Mononuclear cell (primary cell): ENCODE results near the gene CPNE5. TPM values are rescaled to one million over a fixed set of nuclear protein-coding genes. Genes with fewer than 3 reads are reported as not detected.
A peak's percentile ranks its signal among the peaks of the same experiment; 100 is the strongest.

ENCODE experiments used
- H3K27me3 ChIP-seq: 2 replicates; pipeline ENCODE4 v1.6.0; 2011; ENCODE audit warnings: low read length, control low read depth; ENCODE audit not compliant: insufficient read depth
- H3K4me1 ChIP-seq: 2 replicates; pipeline ENCODE4 v1.5.1; 2011; ENCODE audit warnings: mild to moderate bottlenecking, low read length, control low read depth; ENCODE audit not compliant: insufficient read depth
- H3K4me3 ChIP-seq: 2 replicates; pipeline ENCODE4 v1.5.1; 2011; ENCODE audit warnings: mild to moderate bottlenecking, low read length, moderate library complexity
- H3K9me3 ChIP-seq: 2 replicates; pipeline ENCODE4 v1.5.1; 2011; ENCODE audit warnings: low read depth, mild to moderate bottlenecking, control low read depth, low read length
- total RNA-seq: library from RNA; depleted of rRNA; stranded (reverse); fragments of >200 nt; gene quantifications from one replicate; pipeline ENCODE4 v1.2.3, GENCODE V29; 2012

CPNE5 gene
- total RNA-seq, 1 donor: 6.9 TPM

DNA sequence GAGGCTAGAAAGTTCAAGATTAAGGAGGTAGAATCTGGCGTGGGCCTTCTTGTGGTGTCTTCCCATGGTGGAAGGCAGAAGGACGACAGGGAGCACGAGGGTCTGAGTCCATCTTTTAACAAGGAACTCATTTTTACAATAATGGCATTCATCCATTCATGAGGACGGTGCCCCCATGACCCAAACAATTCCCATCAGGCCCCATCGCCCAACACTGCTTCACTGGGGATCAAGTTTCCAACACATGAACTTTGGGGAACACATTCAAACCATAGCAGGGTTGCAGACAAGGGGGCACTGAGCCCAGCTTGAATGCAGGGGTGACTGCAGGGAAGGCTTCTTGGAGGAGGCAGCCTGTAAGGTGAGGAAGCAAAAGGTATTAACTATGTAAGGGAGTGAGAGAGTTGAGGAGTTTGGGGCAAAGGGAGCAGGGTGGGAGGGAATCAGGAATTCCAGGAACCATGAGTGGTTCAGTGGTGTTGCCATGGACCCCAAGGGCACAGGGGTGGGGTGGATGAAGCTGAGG lies 136.1 kb downstream of the CPNE5 start:
- H3K27me3 ChIP-seq: no peaks in the 10 kb centered on the region
- peaks cover 43% of the 10 kb centered on the region for H3K4me1 ChIP-seq
- H3K4me3 ChIP-seq: no peak overlapping the region
- no peaks in the 10 kb centered on the region for H3K9me3 ChIP-seq

DNA sequence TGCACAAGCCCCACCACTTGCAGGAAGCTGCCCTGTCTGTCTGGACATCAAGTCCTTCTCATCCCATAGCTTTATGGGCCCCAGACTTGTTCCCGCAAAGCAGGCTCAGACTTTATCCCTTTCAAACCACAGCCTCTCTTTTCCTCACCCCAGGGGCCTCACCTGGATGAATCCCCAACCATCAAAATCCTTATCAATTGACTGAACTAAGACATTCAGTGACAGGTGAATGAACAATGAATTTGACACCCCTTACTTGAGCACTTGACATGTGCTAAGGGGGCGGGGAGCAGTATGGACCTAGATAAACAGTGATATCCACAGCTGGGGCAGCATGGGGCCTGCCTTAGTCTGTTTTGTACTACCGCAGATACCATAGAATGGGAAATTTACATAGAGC lies 136.6 kb downstream of the CPNE5 start:
- Histone ChIP-seq H3K4me1 (peaks cover 48% of the 10 kb centered on the region), H3K4me3 (no peak overlapping the region), H3K27me3 (no peaks in the 10 kb centered on the region), H3K9me3 (no peaks in the 10 kb centered on the region)

DNA sequence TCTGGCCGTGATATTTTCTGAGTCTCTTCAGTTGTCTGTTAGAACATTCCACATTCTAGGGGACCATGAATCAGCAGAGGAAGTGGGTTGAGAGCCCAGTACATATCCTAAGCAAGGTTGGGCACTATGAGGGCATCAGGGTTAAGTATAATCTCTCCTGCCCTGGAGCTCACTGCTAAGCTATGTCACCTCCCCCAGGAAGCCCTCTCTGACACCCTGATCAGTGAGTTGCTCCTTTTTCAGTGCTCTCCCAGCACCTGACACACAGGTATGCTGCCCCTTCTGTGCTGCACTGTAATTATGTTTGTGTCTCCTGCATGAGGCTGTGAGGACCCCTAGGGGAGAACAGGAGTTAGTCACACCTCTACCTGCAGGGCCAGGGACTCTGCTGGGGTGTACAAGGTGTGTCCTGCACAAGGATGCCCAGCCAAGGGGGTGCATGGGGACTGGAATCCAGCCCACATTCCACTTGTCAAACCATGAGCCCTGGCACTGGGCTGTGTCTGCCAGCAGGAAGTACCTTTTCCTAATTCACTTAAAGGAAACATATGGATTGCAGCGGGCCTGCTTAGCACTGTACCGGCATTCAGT lies 137.7 kb downstream of the CPNE5 start:
- no peak overlapping the region for H3K4me3 ChIP-seq
- peaks cover 59% of the 10 kb centered on the region for H3K4me1 ChIP-seq
- H3K27me3 ChIP-seq: no peaks in the 10 kb centered on the region
- no peaks in the 10 kb centered on the region for H3K9me3 ChIP-seq

DNA sequence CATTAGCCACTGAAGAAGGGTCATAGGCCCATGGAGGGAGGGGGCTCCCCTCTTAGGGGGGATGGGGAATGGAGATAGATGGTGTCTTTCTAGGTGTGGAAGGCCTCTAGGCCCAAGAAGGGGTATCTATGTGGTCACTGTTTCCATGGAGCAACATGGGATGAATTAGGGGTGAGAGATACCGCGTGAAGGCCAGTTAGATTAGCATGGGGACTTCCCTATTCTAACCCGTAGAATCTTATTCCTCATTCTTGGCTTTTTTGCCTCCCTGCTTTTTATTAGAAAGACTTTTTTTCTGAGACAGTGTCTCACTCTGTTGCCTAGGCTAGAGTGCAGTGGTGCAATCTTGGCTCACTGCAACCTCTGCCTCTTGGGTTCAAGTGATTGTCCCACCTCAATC lies 138.4 kb downstream of the CPNE5 start:
- no peak overlapping the region for H3K4me3 ChIP-seq
- no peaks in the 10 kb centered on the region for H3K9me3 ChIP-seq
- no peaks in the 10 kb centered on the region for H3K27me3 ChIP-seq
- H3K4me1 ChIP-seq: peaks cover 62% of the 10 kb centered on the region

DNA sequence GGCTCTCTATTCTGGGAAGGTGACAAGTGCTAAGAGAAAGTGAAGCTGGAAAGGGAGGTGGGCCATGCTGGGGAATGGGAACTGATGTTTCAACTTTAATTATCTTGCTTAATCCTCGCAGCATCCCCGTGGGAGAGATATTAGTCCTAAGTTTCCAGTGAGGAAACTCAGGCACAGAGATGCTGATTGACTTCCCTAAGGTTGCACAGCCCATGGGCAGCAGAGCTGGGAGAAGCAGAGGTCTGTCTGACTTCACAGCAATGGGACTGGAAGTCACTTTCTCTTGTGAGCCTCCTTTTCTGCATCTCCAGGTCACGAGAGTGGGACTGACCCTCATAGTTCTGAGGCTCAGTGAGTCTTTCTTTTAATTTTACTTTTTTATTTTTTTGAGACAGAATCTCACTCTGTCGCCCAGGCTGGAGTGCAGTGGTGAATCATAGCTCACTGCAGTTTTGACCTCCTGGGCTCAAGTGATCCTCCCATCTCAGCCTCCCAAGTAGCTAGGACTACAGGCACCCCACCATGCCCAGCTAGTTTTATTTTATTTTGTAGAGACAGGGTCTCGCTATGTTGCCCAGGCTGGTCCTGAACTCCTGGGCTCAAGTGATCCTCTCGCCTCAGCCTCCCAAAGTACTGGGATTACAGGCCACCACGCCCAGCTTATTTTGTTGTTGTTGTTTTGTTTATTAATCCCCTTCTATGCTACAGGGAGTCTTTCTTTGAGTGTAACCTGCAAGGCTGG lies 139.0 kb downstream of the CPNE5 start:
- no peak overlapping the region for H3K4me3 ChIP-seq
- H3K27me3 ChIP-seq: no peaks in the 10 kb centered on the region
- H3K4me1 ChIP-seq: peaks cover 62% of the 10 kb centered on the region
- no peaks in the 10 kb centered on the region for H3K9me3 ChIP-seq

DNA sequence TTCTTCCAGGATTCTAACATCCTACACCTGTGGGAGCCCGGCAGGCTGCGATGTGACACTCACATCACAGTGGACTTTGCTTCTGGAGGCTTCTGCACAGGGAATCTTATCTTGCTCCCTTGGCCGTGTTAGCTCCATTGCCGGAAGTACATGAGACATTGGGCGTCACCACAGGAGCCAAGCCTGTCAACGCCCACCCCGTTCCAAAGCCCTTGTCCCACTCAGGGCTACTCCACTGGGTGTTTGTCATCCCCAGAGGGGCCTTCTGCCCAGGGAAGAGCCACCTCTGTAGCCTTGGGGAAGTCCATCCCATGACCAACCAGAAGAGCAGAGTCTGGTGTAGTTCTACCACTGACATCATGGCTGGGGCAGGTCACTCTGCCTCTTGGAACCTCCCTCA lies 139.9 kb downstream of the CPNE5 start:
- H3K4me3 ChIP-seq: no peak overlapping the region
- peaks cover 62% of the 10 kb centered on the region for H3K4me1 ChIP-seq
- H3K27me3 ChIP-seq: no peaks in the 10 kb centered on the region
- H3K9me3 ChIP-seq: no peaks in the 10 kb centered on the region

DNA sequence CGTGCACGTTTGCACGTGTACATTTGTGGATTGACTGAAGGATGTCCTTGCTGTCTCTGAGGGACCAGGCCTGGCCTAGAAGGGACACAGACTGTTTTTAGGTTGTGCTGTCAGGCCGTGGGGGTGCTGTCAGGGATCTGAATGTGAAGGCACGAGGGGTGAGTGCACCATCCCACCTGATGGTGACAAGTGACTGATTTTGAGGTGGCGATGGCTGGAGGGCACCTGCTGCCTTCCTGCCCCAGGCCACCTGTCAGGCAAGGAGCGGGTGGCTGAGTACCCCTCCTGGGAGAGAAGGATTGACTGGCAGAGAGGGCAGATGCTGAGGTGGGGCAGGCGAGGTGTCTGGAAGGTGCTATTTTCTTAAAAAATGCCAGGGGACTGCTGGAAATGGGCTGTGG lies 140.4 kb downstream of the CPNE5 start:
- H3K27me3 ChIP-seq: no peaks in the 10 kb centered on the region
- H3K4me1 ChIP-seq: peaks cover 62% of the 10 kb centered on the region
- no peaks in the 10 kb centered on the region for H3K9me3 ChIP-seq
- H3K4me3 ChIP-seq: no peak overlapping the region

DNA sequence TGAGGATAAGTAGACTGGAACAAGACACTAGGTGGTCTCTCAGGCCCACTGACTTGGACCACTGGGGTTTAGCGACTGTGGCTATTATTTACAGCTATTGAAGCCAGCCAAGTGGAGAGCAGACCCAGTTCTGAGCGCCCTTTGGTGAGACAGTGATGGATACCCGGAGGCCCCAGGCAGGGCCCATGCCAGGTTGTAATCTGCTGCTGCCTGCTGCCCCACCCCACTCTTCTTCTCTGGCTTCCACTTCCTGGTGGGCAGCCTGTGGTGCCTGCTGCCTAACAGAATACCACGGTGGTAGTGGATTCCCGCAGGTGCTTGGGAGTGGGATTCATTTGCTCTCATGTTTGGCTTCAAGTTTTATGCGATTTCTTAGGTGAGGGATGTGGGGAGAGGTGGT lies 141.0 kb downstream of the CPNE5 start:
- Histone ChIP-seq H3K27me3 (no peaks in the 10 kb centered on the region), H3K9me3 (no peaks in the 10 kb centered on the region), H3K4me1 (peaks cover 65% of the 10 kb centered on the region), H3K4me3 (peak overlapping the region; percentile 24)

DNA sequence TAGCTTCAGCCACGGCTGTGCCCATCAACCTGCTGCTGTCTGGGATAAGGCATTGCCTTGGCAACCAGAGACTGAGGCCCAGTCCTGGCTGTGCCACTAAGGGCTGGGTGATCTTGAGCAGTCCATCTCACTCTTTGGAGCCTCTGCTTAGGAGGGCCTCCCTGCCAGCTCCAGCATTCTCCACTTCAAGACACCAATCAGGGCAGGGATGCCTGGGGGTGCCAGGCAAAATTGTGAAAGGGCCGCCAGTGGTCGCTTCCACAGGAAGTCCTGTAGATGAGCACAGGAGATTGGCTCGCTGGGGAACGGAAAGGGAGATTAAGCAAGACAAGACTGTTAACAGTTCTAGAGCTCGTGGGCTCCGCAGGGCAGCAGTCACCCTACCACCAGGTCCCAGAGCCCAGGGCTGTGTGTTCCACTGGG lies 141.8 kb downstream of the CPNE5 start, which contains the start of gene RAB44:
RAB44 (plus strand) TSS at position 346 of the 423 bp plus-strand sequence. CDS start 6,410 bp downstream, outside the sequence.
- no peaks in the 10 kb centered on the region for H3K27me3 ChIP-seq
- no peaks in the 10 kb centered on the region for H3K9me3 ChIP-seq
- peak within 1 kb of the TSS; percentile 24 for H3K4me3 ChIP-seq
- H3K4me1 ChIP-seq: peaks cover 72% of the 10 kb centered on the region

DNA sequence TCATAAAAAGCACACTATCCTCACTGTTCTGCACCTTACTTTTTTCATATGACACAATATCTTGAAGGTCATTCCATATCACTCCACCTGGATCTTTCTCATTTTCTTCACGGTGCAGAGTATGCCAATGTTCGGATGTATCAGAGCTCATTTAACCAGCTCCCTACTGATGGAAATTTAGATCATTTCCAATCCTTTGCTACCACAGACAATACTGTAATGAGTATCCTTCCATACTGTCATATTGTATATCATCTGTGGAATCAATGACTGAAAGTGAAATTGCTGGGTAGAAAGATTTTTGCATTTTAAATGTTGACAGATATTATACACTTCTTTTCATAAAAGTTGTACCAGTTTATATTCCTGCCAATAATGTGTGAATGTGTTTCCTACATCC lies 143.8 kb downstream of the CPNE5 start:
- no peaks in the 10 kb centered on the region for H3K27me3 ChIP-seq
- H3K4me3 ChIP-seq: no peak overlapping the region
- peaks cover 66% of the 10 kb centered on the region for H3K4me1 ChIP-seq
- H3K9me3 ChIP-seq: no peaks in the 10 kb centered on the region

DNA sequence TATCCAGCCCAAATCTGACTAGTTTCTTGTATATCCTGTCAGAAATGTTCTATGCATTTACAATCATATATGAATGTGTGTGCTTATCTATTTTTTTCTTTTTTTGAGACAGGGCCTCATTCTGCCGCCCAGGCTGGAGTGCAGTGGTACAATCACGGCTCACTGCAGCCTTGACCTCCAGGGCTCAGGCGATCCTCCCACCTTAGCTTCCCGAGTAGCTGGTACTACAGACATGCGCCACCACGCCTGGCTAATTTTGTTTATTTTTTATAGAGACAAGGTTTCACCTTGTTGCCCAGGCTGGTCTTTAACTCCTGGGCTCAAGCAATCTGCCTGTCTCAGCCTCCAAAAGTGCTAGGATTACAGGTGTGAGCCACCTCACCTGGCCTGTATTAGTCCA lies 144.6 kb downstream of the CPNE5 start:
- H3K27me3 ChIP-seq: no peaks in the 10 kb centered on the region
- H3K4me3 ChIP-seq: no peak overlapping the region
- H3K4me1 ChIP-seq: peaks cover 62% of the 10 kb centered on the region
- H3K9me3 ChIP-seq: no peaks in the 10 kb centered on the region

DNA sequence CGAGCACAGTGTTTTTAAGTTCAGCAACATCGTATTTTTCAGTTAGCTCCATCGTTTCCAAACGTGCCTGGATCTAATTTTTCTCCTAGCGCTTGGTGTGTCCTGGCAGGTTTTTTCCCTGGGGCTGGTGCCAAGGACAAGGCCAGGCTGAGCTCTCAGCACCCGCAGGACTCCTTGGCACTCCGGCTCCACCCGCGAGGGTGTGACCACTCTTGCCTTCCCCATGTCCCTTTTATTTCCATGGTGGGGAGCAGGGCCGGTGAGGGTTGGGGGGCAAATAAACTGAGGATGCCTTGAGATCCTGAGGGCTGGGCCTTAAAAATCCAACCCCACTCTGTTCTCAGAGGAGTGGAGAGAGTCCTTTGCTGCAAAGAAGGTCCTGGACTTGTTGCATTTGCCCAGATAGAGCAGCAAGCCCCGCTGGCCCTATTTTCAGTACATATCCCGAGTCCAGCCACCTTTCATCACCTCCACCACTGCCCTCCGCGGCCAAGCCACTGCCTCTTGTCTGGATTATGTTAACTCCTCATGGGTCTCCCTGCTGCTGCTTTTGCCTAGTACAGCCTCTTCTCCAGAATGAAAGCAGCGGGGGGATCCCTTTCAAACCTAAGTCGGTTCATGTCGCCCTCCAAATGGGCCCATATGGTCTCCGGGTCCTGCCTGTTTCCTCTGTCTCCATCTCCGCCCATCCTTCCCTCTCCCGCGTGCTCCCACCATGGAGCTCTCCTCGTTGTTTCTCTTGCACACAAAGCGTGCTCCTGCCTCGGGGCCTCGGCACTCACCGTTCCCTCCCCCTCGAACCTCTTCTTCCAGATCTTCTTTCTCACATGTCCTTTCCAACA lies 146.2 kb downstream of the CPNE5 start:
- Histone ChIP-seq H3K27me3 (no peaks in the 10 kb centered on the region), H3K4me1 (peaks cover 48% of the 10 kb centered on the region)

DNA sequence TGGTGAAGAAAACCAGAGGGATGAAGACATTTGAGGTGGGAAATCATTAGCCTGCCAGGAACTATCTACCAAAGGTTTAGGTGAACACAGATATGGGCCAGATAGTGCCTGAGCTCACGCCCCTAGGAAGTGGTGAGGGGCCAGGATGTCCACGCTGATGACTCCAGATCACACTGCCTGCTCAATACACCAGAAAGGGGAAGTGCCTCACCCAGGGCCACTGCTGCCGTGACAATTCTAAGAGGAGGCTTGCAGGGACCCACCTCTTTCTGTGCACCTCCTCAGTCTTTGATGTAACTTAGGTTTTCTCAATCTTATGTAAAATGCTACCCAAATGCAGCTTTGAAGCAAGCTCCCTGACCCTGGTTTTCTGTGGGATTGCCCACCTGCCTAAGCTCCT lies 147.0 kb downstream of the CPNE5 start:
- Histone ChIP-seq H3K4me1 (peaks cover 44% of the 10 kb centered on the region), H3K27me3 (no peaks in the 10 kb centered on the region), H3K9me3 (no peaks in the 10 kb centered on the region), H3K4me3 (no peak overlapping the region)

More for the DNA sequence above, 146.2 kb downstream of the CPNE5 start:
- Histone ChIP-seq H3K9me3 (no peaks in the 10 kb centered on the region), H3K4me3 (no peak overlapping the region)

DNA sequence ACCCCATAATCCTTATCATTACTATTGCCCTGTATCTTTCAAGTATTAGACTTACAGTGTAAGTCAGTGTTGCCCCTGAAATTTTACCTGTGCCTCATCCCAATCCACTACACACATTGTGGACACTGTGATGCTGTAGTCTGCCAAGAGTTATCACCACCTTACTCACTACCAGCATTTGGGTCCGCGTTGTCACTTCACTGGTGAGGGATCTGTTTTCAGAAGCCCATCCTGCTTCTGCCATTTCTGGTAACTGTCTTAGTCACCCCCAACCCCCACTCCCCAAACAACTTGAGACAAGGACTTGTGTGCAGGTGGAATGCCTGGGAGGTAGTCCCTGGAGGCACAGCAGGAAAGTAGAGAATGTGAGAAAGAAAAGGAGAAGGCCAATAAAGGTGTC lies 147.6 kb downstream of the CPNE5 start:
- no peak overlapping the region for H3K4me3 ChIP-seq
- no peaks in the 10 kb centered on the region for H3K27me3 ChIP-seq
- H3K4me1 ChIP-seq: peaks cover 43% of the 10 kb centered on the region
- no peaks in the 10 kb centered on the region for H3K9me3 ChIP-seq

DNA sequence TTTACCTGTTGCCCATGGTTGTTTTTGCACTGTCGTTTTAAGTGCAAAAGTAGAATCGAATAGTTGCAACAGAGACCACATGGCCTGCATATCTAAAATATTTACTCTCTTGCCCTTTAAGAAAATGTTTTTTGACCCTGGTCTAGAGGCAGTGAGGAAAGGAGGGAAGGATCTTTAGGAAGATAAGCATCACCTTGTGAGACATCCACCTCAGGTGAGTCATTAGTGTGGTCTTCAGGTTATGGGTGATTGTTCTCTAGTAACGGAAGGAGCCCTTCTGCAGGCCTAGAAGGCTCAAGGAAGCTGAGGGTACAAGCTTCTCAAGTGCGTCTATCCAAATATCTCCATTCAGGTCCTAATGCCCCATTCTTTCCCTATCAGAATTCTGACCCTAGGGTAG lies 148.2 kb downstream of the CPNE5 start:
- H3K4me1 ChIP-seq: peaks cover 46% of the 10 kb centered on the region
- no peaks in the 10 kb centered on the region for H3K27me3 ChIP-seq
- H3K4me3 ChIP-seq: no peak overlapping the region
- no peaks in the 10 kb centered on the region for H3K9me3 ChIP-seq
